DMS 273 (cell line): Measurements from ENCODE around the gene SNAP23.
A peak's percentile ranks its signal among the peaks of the same experiment; 100 is the strongest.
"Not testable (repeated sequence)": the region's sequence is repeated elsewhere in the genome, so short reads cannot be mapped to it uniquely, and the experiment has no call there.

Source experiments
- DNase-seq: peaks from one replicate; lab custom pipeline; 2025; ENCODE audit not compliant: unreplicated experiment; lab: John Stamatoyannopoulos, UW

SNAP23 gene

GRCh38 chr15:42556550-42557207, 61.2 kb downstream of the SNAP23 start:
- not testable (repeated sequence) for DNase-seq

GRCh38 chr15:42558739-42559138, 63.3 kb downstream of the SNAP23 start:
- no peak for DNase-seq

GRCh38 chr15:42575188-42576039, 80.0 kb downstream of the SNAP23 start, which contains the start of gene STARD9:
Gene STARD9, plus strand, starts transcription at chr15:42575606. Its CDS starts 110 bp downstream, at chr15:42575716.
- DNase-seq, result peak; percentile 98

GRCh38 chr15:42576040-42576594, 80.7 kb downstream of the SNAP23 start:
- no peak for DNase-seq

GRCh38 chr15:42576776-42577175, 81.3 kb downstream of the SNAP23 start:
- DNase-seq, result peak; percentile 22

- peak; percentile 55 for DNase-seq
Observed at GRCh38 chr15:42577514-42578031, 82.1 kb downstream of the SNAP23 start.

GRCh38 chr15:42578984-42579537, 83.6 kb downstream of the SNAP23 start:
- no peak for DNase-seq

- DNase-seq, result peak; percentile 67
Observed at GRCh38 chr15:42581272-42581730, 85.9 kb downstream of the SNAP23 start.
